ENCODE data around the gene PPFIA4.

The PPFIA4 gene

DNA sequence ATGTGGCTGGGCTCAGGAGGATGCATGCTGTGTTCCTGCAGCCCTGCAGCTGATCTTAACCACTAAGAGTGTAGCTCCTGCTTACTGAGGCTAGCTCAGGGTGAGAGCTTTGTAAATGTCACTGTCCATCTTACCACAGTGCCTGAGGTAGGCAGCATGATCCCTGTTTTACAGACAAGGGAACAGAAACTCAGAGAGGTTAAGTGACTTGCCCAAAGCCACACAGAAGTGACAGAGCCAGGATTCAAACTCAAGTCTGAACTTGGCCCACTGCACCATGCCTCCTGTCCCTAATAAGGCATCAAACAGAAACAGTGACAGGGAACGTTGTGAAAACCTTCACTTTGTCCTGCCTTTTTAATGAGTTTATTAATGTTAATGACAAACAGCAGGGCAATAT lies 27.9 kb downstream of the PPFIA4 start:
- DNase-seq (ENCODE audit: low read depth) = no peak
- TF ChIP-seq CTCF (IDR thresholded peaks at IDR 0.05; ENCODE audit: control insufficient read depth, extremely low read depth, insufficient read depth) = no peak

DNA sequence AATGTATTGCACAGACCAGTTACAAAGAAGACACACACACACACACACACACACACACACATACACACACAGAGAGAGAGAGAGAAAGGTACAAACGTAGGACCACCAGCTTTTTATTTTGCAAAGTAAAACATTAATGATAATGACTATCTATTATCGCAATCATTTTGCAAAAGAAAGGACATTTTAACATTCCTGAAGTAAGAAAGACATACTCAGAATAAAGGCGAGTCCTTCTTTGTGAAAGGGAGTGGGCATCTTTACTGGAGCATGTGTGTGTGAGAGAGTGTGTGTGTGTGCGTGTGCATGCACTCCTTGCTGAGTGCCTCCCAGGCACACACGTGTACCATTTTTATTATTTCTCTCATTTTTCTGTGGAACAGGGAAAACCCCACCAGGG lies 28.4 kb downstream of the PPFIA4 start:
- no peak for TF ChIP-seq CTCF (IDR thresholded peaks at IDR 0.05; ENCODE audit: control insufficient read depth, extremely low read depth, insufficient read depth)
- H3K4me3 ChIP-seq (ENCODE audit: low read depth, low read length) = no peak overlapping the region
- no peak for DNase-seq (ENCODE audit: low read depth)

More for the DNA sequence above, 27.9 kb downstream of the PPFIA4 start:
- no peak overlapping the region for H3K4me3 ChIP-seq (ENCODE audit: low read depth, low read length)

GRCh38 chr1:203055161-203055799 lies 29.0 kb downstream of the PPFIA4 start:
- no peak overlapping the region for H3K4me3 ChIP-seq (ENCODE audit: low read depth, low read length)
- no peak for DNase-seq (ENCODE audit: low read depth)
- no peak for TF ChIP-seq CTCF (IDR thresholded peaks at IDR 0.05; ENCODE audit: control insufficient read depth, extremely low read depth, insufficient read depth)

DNA sequence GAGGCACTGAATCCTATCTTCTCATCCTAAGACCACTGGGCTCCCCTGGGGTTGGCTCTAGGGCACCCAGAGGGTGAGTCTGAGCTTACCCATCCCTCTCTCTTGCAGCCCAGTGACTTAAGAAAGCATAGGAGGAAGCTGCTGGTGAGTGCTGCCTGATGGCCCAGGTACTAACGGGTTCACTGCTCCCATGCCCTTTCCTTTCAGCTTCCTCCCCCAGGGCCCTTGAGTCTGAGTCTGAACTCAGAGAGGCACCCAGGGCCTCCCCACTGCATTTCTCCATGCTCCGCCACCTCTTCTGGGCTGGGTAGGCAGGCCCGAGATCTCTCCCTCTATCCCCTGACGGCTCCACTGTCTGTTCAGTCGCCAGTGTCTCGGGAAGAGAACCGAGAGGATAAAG lies 29.7 kb downstream of the PPFIA4 start:
- DNase-seq (ENCODE audit: low read depth) = no peak
- TF ChIP-seq CTCF (IDR thresholded peaks at IDR 0.05; ENCODE audit: control insufficient read depth, extremely low read depth, insufficient read depth) = no peak

GRCh38 chr1:203056516-203056915 lies 30.2 kb downstream of the PPFIA4 start:
- DNase-seq (ENCODE audit: low read depth) = no peak
- no peak overlapping the region for H3K4me3 ChIP-seq (ENCODE audit: low read depth, low read length)
- TF ChIP-seq CTCF (IDR thresholded peaks at IDR 0.05; ENCODE audit: control insufficient read depth, extremely low read depth, insufficient read depth) = peak; percentile 25; the same call in 1 of the 2 replicates

More for the DNA sequence above, 29.7 kb downstream of the PPFIA4 start:
- no peak overlapping the region for H3K4me3 ChIP-seq (ENCODE audit: low read depth, low read length)

GRCh38 chr1:203057911-203058675 lies 31.8 kb downstream of the PPFIA4 start:
- no peak for TF ChIP-seq CTCF (IDR thresholded peaks at IDR 0.05; ENCODE audit: control insufficient read depth, extremely low read depth, insufficient read depth)
- no peak overlapping the region for H3K4me3 ChIP-seq (ENCODE audit: low read depth, low read length)
- DNase-seq (ENCODE audit: low read depth) = no peak

DNA sequence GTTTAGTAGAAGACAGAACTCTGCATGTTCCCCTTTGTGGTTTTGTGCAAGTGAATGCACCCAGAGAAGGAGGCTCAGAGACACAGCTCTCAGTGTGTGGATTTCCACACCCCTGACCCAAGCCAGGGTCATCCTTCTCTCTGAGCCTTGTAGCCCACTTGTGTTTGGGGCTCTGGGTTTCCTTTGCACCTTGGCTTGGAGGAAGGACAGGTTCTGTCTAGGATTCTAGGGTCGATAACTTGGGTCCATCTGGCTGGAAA lies 32.3 kb downstream of the PPFIA4 start:
- TF ChIP-seq CTCF (IDR thresholded peaks at IDR 0.05; ENCODE audit: control insufficient read depth, extremely low read depth, insufficient read depth) = no peak
- H3K4me3 ChIP-seq (ENCODE audit: low read depth, low read length) = no peak overlapping the region
- no peak for DNase-seq (ENCODE audit: low read depth)

All from LNCaP clone FGC (cell line).